Measurements from ENCODE around the gene RIMS4. TPM values are rescaled to one million over a fixed set of nuclear protein-coding genes. Genes with fewer than 3 reads are reported as not detected.
A peak's percentile ranks its signal among the peaks of the same experiment; 100 is the strongest.

Gene RIMS4
- total and polyA plus RNA-seq, 2 of the 13 experiments (the other 11 are each of a cell fraction or from before 2014, with no cell fraction given), result 0.01 to 0.07 TPM

DNA sequence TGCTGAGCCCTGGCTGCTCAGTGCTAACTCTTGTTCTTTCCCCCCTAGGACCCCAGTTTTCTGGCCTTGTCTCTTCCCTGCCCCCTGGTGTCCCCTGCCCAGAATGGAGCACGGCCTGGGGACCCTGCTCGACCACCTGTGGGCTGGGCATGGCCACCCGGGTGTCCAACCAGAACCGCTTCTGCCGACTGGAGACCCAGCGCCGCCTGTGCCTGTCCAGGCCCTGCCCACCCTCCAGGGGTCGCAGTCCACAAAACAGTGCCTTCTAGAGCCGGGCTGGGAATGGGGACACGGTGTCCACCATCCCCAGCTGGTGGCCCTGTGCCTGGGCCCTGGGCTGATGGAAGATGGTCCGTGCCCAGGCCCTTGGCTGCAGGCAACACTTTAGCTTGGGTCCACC, 83.3 kb downstream of the RIMS4 start:
- H3K27me3 ChIP-seq (ENCODE audit: control insufficient read depth in 1 of 2, insufficient read depth in 2 of 2, low read length in 2 of 2), result peaks cover 0 to 29% of the 10 kb centered on the region in 2 experiments; a peak in 3 of 5 replicates
- no peak overlapping the region for H2AFZ ChIP-seq (ENCODE audit: low read length)
- ChIA-PET CTCF (ENCODE audit: low intra/inter-chr PET ratio, low total read pairs) (no interaction called here), POLR2A (no interaction called here)
- no peak overlapping the region for H3K4me2 ChIP-seq (ENCODE audit: low read depth, low read length)
- DNase-seq (ENCODE audit: low spot score) (no peak), FAIRE-seq (no peak), ATAC-seq (peak; percentile 80)
- no peaks in the 10 kb centered on the region for H3K36me3 ChIP-seq (replicated peaks in 1 of 2; ENCODE audit: control insufficient read depth in 1 of 2, insufficient read depth in 2 of 2, low read length in 2 of 2)
- 24% methylated on average over 11 of the region's 11 CpGs for WGBS (ENCODE audit: low lambda C conversion rate)
- no peaks in the 10 kb centered on the region for H3K9me3 ChIP-seq (ENCODE audit: low read length)
- BruUV-seq (replicated peaks), result no TSS peak
- intact Hi-C loops (cut with micrococcal nuclease; ENCODE audit: unreplicated experiment) (no loop called here), in situ Hi-C loops (cut with HindIII; ENCODE audit: extremely low pct_ligation_motif_present, low pct_unique_long_range_greater_than_20kb) (no loop called here)
- H3K4me1 ChIP-seq (ENCODE audit: insufficient read depth, low read length), result no peaks in the 10 kb centered on the region
- no peak overlapping the region for H3K9ac ChIP-seq (ENCODE audit: insufficient read depth, low read depth, low read length)
- H3K79me2 ChIP-seq (ENCODE audit: insufficient read depth, low read length), result no peaks in the 10 kb centered on the region
- TF ChIP-seq ZNF780A (CRISPR knock-in tag; IDR thresholded peaks at IDR 0.05) (no peak), CREM (IDR thresholded peaks at IDR 0.05) (no peak), CREM (CRISPR knock-in tag; IDR thresholded peaks at IDR 0.05) (peak; percentile 5; the same call in 1 of the 2 replicates), STAG1 (CRISPR knock-in tag; IDR thresholded peaks at IDR 0.05) (peak; percentile 13; the same call in 1 of the 2 replicates), ZNF879 (CRISPR knock-in tag; IDR thresholded peaks at IDR 0.05) (no peak)
- TF ChIP-seq, protein P1, sequence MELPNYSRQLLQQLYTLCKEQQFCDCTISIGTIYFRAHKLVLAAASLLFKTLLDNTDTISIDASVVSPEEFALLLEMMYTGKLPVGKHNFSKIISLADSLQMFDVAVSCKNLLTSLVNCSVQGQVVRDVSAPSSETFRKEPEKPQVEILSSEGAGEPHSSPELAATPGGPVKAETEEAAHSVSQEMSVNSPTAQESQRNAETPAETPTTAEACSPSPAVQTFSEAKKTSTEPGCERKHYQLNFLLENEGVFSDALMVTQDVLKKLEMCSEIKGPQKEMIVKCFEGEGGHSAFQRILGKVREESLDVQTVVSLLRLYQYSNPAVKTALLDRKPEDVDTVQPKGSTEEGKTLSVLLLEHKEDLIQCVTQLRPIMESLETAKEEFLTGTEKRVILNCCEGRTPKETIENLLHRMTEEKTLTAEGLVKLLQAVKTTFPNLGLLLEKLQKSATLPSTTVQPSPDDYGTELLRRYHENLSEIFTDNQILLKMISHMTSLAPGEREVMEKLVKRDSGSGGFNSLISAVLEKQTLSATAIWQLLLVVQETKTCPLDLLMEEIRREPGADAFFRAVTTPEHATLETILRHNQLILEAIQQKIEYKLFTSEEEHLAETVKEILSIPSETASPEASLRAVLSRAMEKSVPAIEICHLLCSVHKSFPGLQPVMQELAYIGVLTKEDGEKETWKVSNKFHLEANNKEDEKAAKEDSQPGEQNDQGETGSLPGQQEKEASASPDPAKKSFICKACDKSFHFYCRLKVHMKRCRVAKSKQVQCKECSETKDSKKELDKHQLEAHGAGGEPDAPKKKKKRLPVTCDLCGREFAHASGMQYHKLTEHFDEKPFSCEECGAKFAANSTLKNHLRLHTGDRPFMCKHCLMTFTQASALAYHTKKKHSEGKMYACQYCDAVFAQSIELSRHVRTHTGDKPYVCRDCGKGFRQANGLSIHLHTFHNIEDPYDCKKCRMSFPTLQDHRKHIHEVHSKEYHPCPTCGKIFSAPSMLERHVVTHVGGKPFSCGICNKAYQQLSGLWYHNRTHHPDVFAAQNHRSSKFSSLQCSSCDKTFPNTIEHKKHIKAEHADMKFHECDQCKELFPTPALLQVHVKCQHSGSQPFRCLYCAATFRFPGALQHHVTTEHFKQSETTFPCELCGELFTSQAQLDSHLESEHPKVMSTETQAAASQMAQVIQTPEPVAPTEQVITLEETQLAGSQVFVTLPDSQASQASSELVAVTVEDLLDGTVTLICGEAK (IDR thresholded peaks at IDR 0.05), result no peak
- TF ChIP-seq, protein P1 (CRISPR knock-in tag; IDR thresholded peaks at IDR 0.05), result 0 out of 2 replicates have a peak, but pooled peaks have one; percentile 17
- TF ChIP-seq, protein P2, sequence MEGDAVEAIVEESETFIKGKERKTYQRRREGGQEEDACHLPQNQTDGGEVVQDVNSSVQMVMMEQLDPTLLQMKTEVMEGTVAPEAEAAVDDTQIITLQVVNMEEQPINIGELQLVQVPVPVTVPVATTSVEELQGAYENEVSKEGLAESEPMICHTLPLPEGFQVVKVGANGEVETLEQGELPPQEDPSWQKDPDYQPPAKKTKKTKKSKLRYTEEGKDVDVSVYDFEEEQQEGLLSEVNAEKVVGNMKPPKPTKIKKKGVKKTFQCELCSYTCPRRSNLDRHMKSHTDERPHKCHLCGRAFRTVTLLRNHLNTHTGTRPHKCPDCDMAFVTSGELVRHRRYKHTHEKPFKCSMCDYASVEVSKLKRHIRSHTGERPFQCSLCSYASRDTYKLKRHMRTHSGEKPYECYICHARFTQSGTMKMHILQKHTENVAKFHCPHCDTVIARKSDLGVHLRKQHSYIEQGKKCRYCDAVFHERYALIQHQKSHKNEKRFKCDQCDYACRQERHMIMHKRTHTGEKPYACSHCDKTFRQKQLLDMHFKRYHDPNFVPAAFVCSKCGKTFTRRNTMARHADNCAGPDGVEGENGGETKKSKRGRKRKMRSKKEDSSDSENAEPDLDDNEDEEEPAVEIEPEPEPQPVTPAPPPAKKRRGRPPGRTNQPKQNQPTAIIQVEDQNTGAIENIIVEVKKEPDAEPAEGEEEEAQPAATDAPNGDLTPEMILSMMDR (CRISPR knock-in tag; IDR thresholded peaks at IDR 0.05), result peak; percentile 56
- H3K27ac ChIP-seq (ENCODE audit: extremely low read length, insufficient read depth, low read length), result no peak overlapping the region
- H4K20me1 ChIP-seq (ENCODE audit: insufficient read depth, low read length), result no peaks in the 10 kb centered on the region
- H3K4me3 ChIP-seq (replicated peaks in 1 of 3; ENCODE audit: insufficient read depth in 1 of 3, low read depth in 2 of 3, low read length in 3 of 3), result no peak overlapping the region
